GM18861 (cell line): ENCODE results near the gene MRPL48.

Experiments
- ATAC-seq: cut with Tn5 transposase; IDR thresholded peaks from one replicate; pipeline ENCODE4 v1.9.1; 2021; ENCODE audit not compliant: unreplicated experiment

The MRPL48 gene

GRCh38 chr11:73888244-73888643 is 100.6 kb downstream of the MRPL48 start:
- ATAC-seq: no peak

GRCh38 chr11:73889019-73889418 is 101.3 kb downstream of the MRPL48 start:
- no peak for ATAC-seq

DNA sequence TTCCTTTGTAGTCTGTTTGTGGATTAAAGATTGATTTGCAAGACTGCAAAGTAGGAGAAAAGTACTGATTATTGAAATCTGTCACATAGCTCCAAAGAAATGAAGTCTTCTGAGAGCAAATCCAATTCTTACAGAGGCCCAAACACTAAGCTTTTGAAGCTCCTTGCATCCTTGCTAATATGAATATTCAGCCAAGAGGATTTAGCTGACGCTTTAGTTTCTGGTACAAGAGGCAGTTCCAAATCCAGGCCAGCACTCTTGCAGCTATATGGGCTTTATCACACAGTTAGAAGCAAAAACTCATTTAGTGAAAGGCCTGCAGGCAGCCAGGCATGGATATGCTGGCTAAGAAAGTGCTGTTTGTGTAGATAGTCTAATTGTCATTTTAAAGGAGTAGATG is 101.9 kb downstream of the MRPL48 start:
- no peak for ATAC-seq

GRCh38 chr11:73893041-73893440 is 105.4 kb downstream of the MRPL48 start:
- no peak for ATAC-seq

- ATAC-seq: no peak
Measured at GRCh38 chr11:73894725-73895335, 107.2 kb downstream of the MRPL48 start.

DNA sequence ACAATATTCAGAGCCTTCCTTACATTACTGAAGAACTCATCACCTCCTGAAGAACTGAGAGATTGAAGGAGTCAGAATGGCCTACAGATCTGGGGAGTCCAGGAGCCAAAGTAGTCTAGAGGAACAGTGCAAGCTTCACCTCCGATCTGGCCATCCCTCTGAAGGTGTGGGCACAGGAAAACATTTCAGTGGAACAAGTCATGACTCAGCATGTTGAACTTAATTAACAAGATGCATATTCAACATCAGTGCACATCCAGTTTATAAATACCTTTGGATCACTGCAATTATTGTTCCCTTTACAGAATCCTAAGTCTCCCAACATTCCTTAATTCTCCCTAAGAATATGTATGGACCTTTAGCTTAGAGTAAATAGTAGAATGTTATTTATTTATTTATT is 114.6 kb downstream of the MRPL48 start:
- no peak for ATAC-seq

- ATAC-seq: no peak
Measured at GRCh38 chr11:73907191-73907590, 119.5 kb downstream of the MRPL48 start.

DNA sequence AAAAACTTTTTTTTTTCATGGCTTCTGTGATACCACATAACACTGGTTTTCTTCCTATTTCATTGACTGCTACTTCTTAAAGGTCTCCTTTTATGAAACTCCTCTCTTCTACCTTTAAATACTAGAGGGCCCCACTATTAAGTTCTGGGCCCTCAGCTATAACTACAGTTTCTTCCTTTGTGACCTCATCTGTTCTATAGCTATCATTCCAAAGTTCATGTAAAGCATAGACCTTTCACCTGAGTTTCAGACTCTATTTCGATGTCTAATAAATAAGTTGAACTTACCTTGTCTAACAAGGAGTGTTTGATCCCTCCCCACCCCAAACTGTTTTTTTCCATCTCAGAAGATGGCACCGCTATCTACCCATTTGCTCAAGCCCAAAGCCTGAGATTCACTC is 124.4 kb downstream of the MRPL48 start:
- no peak for ATAC-seq

- no peak for ATAC-seq
Measured at GRCh38 chr11:73913472-73913871, 125.8 kb downstream of the MRPL48 start.

- ATAC-seq: no peak
Measured at GRCh38 chr11:73914284-73914683, 126.6 kb downstream of the MRPL48 start.
